ENCODE measurements around the gene LARGE1. TPM values are rescaled to one million over a fixed set of nuclear protein-coding genes. Genes with fewer than 3 reads are reported as not detected.

The LARGE1 gene
- total RNA-seq, 1 experiment from 2014 or later, result 1.3 TPM

DNA sequence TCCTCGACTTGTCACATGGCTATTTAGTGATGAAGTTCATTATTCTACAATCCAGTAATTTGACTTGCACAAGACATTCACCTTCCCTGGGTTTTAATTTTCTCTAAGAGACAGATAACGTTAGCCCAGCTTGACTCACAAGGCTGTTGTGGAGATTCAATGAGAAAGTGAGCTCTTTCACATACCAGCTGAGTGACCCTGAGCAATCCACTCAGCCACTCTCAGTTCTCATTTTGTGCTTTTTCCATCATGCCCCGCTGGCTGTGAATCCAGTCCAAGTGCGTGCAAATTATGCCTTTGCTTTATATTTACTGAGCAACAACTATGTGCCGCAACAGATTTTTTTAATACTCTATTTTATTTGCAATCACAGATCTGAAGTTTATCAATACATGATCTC, 176.5 kb downstream of the LARGE1 start:
- DNase-seq, result no peak
- H3K79me2 ChIP-seq (ENCODE audit: low read length), result no peaks in the 10 kb centered on the region
- H3K4me3 ChIP-seq (ENCODE audit: low read length), result no peak overlapping the region
- H3K27ac ChIP-seq (ENCODE audit: low read length), result no peak overlapping the region
- H2AFZ ChIP-seq (ENCODE audit: low read length), result no peak overlapping the region
- no peaks in the 10 kb centered on the region for H3K36me3 ChIP-seq (ENCODE audit: low read depth, low read length)
- H3K27me3 ChIP-seq (ENCODE audit: low read length), result no peaks in the 10 kb centered on the region
- intact Hi-C loops (cut with micrococcal nuclease), result no loop called here
- no peak overlapping the region for H3K4me2 ChIP-seq (ENCODE audit: low read length)
- no peak overlapping the region for H3K9ac ChIP-seq (ENCODE audit: low read length)
- ChIA-PET CTCF (no interaction called here), POLR2A (ENCODE audit: unreplicated experiment) (no interaction called here)
- H3F3A ChIP-seq (ENCODE audit: low read length, unreplicated experiment), result no peaks in the 10 kb centered on the region
- H4K20me1 ChIP-seq (ENCODE audit: low read length), result no peaks in the 10 kb centered on the region
- BruUV-seq (replicated peaks), result no TSS peak
- TF ChIP-seq, protein P1, sequence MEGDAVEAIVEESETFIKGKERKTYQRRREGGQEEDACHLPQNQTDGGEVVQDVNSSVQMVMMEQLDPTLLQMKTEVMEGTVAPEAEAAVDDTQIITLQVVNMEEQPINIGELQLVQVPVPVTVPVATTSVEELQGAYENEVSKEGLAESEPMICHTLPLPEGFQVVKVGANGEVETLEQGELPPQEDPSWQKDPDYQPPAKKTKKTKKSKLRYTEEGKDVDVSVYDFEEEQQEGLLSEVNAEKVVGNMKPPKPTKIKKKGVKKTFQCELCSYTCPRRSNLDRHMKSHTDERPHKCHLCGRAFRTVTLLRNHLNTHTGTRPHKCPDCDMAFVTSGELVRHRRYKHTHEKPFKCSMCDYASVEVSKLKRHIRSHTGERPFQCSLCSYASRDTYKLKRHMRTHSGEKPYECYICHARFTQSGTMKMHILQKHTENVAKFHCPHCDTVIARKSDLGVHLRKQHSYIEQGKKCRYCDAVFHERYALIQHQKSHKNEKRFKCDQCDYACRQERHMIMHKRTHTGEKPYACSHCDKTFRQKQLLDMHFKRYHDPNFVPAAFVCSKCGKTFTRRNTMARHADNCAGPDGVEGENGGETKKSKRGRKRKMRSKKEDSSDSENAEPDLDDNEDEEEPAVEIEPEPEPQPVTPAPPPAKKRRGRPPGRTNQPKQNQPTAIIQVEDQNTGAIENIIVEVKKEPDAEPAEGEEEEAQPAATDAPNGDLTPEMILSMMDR (conservative IDR thresholded peaks at IDR 0.05; ENCODE audit: low read depth, low read length), result no peak
- no peak for TF ChIP-seq EZH2phosphoT487 (IDR thresholded peaks at IDR 0.05; ENCODE audit: borderline replicate concordance, low read length)
- TF ChIP-seq EZH2 (IDR thresholded peaks at IDR 0.05; ENCODE audit: low read length, unreplicated experiment), result no peak
- no peaks in the 10 kb centered on the region for H3K9me3 ChIP-seq (ENCODE audit: low read length)
- H3K9me2 ChIP-seq (replicated peaks; ENCODE audit: low read length), result no peaks in the 10 kb centered on the region
- no peak for ATAC-seq
- no peaks in the 10 kb centered on the region for H3K4me1 ChIP-seq (ENCODE audit: insufficient read depth, low read length)

DNA sequence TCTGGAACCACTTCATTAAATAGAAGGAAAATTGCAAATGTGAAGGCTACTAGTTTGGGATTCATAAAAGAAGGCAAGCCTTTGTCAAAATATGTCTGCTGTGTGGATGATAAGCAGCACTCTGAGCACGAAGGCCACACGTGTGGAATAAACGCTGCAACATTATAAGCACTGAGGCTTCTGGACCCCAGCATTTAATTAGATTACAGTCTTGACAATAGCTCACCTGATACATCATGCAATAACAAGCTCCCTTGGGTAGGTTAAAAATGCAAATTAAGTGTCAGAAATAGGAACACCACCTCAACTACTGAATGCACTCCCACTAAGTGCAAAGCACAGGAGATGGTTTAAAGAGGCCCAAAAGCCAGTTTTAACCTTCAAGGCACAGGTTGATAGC, 179.3 kb downstream of the LARGE1 start:
- Histone ChIP-seq H3K9me2 (replicated peaks; ENCODE audit: low read length) (no peaks in the 10 kb centered on the region), H3K4me3 (ENCODE audit: low read length) (no peak overlapping the region), H3K9me3 (ENCODE audit: low read length) (no peaks in the 10 kb centered on the region), H3K4me2 (ENCODE audit: low read length) (no peak overlapping the region), H4K20me1 (ENCODE audit: low read length) (no peaks in the 10 kb centered on the region), H3K4me1 (ENCODE audit: insufficient read depth, low read length) (no peaks in the 10 kb centered on the region), H3K9ac (ENCODE audit: low read length) (no peak overlapping the region), H3F3A (ENCODE audit: low read length, unreplicated experiment) (no peaks in the 10 kb centered on the region), H3K27ac (ENCODE audit: low read length) (no peak overlapping the region), H3K79me2 (ENCODE audit: low read length) (no peaks in the 10 kb centered on the region), H3K27me3 (ENCODE audit: low read length) (no peaks in the 10 kb centered on the region), H3K36me3 (ENCODE audit: low read depth, low read length) (no peaks in the 10 kb centered on the region), H2AFZ (ENCODE audit: low read length) (no peak overlapping the region)
- TF ChIP-seq, protein P1 (conservative IDR thresholded peaks at IDR 0.05; ENCODE audit: low read depth, low read length), result no peak
- TF ChIP-seq EZH2phosphoT487 (IDR thresholded peaks at IDR 0.05; ENCODE audit: borderline replicate concordance, low read length), result no peak
- TF ChIP-seq EZH2 (IDR thresholded peaks at IDR 0.05; ENCODE audit: low read length, unreplicated experiment), result no peak
- BruUV-seq (replicated peaks), result no TSS peak
- CTCF ChIA-PET, result no interaction called here
- ATAC-seq, result no peak
- intact Hi-C loops (cut with micrococcal nuclease), result no loop called here
- POLR2A ChIA-PET (ENCODE audit: unreplicated experiment), result no interaction called here
- DNase-seq, result no peak

DNA sequence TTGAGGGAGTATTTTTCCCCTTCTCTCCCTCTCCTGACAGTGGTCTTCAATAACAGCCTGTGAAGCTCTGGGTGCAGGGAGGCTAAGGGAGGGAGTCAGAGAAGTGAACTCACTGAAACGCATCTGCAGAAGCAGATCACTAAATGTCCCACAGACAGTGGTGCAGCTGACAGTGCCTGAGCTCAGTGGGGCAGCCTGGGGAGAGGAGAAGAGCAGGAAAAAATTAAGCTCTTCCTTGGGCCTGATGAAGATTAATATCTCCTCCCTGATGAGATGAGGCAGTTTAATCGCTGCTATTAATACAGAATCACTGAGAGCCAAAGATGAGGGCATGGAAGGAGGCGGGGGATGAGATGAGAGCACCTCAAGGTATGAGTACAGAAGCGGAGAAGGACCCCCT, 180.8 kb downstream of the LARGE1 start:
- intact Hi-C loops (cut with micrococcal nuclease), result no loop called here
- H2AFZ ChIP-seq (ENCODE audit: low read length), result no peak overlapping the region
- no peak overlapping the region for H3K4me3 ChIP-seq (ENCODE audit: low read length)
- no peaks in the 10 kb centered on the region for H3K79me2 ChIP-seq (ENCODE audit: low read length)
- DNase-seq, result no peak
- no TSS peak for BruUV-seq (replicated peaks)
- no peaks in the 10 kb centered on the region for H4K20me1 ChIP-seq (ENCODE audit: low read length)
- no peaks in the 10 kb centered on the region for H3K36me3 ChIP-seq (ENCODE audit: low read depth, low read length)
- no peak overlapping the region for H3K4me2 ChIP-seq (ENCODE audit: low read length)
- no peaks in the 10 kb centered on the region for H3K4me1 ChIP-seq (ENCODE audit: insufficient read depth, low read length)
- no peaks in the 10 kb centered on the region for H3K27me3 ChIP-seq (ENCODE audit: low read length)
- no peaks in the 10 kb centered on the region for H3K9me2 ChIP-seq (replicated peaks; ENCODE audit: low read length)
- ChIA-PET POLR2A (ENCODE audit: unreplicated experiment) (no interaction called here), CTCF (no interaction called here)
- H3K9ac ChIP-seq (ENCODE audit: low read length), result no peak overlapping the region
- ATAC-seq, result no peak
- TF ChIP-seq, protein P1 (conservative IDR thresholded peaks at IDR 0.05; ENCODE audit: low read depth, low read length), result no peak
- TF ChIP-seq EZH2phosphoT487 (IDR thresholded peaks at IDR 0.05; ENCODE audit: borderline replicate concordance, low read length) (no peak), EZH2 (IDR thresholded peaks at IDR 0.05; ENCODE audit: low read length, unreplicated experiment) (no peak)
- no peaks in the 10 kb centered on the region for H3K9me3 ChIP-seq (ENCODE audit: low read length)
- no peaks in the 10 kb centered on the region for H3F3A ChIP-seq (ENCODE audit: low read length, unreplicated experiment)
- H3K27ac ChIP-seq (ENCODE audit: low read length), result no peak overlapping the region
